Measurements from ENCODE around the gene ACSF2.
"Not testable (repeated sequence)": the region's sequence is repeated elsewhere in the genome, so short reads cannot be mapped to it uniquely, and the experiment has no call there.

The ACSF2 gene, protein sequence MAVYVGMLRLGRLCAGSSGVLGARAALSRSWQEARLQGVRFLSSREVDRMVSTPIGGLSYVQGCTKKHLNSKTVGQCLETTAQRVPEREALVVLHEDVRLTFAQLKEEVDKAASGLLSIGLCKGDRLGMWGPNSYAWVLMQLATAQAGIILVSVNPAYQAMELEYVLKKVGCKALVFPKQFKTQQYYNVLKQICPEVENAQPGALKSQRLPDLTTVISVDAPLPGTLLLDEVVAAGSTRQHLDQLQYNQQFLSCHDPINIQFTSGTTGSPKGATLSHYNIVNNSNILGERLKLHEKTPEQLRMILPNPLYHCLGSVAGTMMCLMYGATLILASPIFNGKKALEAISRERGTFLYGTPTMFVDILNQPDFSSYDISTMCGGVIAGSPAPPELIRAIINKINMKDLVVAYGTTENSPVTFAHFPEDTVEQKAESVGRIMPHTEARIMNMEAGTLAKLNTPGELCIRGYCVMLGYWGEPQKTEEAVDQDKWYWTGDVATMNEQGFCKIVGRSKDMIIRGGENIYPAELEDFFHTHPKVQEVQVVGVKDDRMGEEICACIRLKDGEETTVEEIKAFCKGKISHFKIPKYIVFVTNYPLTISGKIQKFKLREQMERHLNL

DNA sequence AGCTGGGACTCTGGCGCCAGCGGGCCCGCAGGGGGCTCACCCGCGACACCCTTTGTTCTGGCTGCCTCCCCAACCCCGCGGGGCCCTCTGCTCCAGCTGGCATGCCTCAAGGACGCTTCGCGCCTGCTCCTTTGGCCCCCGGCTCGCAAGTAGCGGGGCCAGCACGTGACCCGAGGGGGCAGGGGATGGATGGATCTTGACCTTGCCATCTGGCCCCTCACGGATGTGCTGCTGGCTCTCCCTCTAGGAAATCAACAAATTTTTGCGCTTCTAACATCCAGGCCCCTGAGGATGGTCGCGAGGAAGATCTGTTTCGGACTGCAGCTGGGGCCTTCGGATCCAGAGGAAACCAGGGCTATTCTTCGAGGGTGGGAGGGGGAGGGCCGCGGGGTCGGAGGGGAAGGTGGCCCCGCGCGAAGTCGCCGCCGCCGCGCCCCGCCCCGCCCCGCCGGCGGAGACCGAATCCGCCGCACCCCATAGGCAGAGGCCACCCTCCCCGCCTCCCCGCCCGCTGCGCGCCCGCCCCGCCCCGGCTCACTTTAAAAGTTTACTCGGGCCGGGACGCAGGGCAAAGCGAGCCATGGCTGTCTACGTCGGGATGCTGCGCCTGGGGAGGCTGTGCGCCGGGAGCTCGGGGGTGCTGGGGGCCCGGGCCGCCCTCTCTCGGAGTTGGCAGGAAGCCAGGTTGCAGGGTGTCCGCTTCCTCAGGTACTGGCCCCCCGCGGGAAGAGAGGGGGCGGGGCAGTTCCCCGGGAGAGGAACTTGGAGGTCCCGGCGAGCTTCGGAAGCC, at the start of gene ACSF2:
ACSF2 (plus strand) TSS at position 537 of the 790 bp plus-strand sequence; CDS start at position 581, 44 bp downstream.
- peak; percentile 25 to 66 (median 52) for DNase-seq

DNA sequence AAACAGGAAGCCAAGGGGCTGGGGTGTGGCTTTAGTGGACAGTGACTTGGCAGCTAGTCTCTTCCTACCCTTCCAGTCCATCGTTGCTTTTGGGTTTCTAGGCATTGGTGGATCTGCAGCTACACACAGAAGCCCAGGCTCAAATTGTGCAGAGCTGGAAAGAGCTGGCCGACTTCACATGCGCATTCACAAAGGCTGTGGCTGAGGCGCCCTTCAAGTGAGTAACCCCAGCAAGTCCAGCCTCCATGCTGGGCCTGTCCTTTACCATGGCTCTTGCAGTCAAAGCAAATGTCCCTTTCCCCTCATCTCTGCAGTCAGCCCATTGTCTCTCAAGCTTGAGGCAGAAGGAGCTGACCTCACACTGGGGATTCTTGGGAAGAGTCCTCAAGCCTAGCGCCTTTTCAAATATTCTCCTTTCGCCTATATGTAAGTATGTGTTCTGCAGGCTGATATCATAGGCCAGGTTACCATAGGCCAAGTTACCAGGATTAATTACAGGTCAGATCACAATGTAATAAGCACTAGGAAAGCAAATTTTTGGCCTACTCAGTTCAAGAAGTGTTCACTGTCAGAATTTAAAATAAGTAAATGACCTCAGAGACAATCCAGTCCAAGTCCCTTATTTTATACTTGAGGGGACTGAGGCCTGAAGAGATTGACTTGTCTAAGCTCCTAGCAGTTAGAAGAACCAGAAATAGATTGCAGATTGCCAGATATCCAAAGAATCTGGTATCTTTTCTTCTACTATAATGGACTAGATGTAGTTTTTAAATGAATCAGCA, 46.5 kb upstream of the ACSF2 start:
- no peak for DNase-seq

DNA sequence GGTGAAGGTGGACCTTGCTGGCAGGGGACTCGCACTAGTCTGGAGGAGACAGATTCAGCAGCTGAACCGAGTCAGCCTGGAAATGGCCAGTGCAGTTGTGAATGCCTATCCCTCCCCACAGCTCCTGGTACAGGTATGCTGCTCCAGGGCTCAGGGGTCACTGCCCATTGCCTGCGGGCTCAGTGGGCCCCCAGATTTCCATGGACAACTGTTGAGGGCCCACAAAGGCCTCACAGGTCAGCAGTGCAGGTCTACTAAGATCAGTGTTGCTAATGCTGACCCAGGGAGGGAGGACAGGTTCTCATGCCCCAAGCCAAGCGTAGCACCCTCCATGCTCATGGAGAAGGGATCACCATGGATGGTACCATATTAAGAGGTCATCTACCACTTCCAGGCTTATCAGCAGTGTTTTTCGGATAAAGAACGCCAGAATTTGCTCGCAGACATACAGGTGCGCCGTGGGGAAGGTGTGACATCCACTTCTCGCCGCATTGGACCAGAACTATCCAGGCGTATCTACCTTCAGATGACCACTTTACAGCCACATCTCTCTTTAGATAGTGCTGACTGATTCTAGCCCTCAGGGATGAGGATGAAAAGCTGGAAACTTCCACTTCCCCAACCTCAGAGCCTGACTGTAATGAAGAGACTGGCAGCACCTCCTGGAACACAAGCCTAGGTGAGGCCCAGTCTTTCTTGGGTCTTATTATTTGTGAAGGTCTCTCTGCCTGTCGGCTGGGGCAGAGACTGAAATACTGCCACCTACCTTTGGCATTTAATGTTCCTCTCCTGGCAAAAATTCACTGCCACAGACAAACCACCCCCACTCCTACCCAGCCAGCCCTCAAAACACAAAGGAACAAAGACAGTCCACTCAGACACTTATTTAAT, 45.4 kb upstream of the ACSF2 start:
- no peak for DNase-seq

DNA sequence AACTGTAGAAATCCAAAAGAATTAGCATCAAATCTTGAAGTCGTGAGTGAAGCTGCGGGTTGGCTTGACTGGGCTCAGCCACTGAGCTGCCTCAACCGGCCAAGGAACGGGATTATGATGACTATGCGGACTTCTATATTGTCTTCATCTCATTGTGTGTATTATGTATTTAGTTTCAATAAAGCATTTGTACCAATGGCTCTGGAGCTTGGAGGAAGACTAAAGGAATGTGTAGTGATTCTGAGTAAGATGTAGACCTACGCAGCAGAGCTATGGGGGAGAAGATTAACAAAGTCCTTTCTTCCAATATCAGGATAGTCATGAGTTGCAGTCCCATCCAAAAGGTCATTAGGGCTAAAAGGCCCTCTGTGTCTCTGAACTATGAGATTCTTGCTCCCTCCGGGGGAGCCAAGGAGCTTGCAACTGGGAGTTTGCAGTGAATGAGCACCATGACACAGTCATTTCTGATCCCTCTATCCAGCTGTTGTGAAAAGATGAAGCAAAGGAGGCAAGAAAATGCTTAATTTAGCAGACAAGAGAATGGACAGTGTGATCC, 44.7 kb upstream of the ACSF2 start:
- no peak for DNase-seq

DNA sequence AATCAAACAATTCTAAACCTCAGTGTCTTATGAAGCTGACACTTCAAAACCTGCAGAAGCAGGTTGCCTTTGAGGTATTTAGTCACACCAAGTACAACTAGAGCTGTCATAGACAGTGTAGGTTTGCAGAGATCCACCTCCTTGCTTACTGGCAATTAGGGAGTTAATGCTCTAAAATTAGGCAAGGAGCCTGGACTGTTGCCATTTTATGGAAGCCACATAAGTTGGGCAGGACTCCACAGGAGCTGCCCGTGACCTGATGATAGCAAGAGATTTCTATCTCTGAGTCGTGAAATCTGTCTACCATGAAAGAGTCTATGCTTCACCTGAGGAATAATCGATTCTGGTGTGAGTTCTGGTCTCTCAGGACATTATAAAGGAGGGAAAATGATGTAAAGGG, 44.1 kb upstream of the ACSF2 start:
- no peak for DNase-seq

DNA sequence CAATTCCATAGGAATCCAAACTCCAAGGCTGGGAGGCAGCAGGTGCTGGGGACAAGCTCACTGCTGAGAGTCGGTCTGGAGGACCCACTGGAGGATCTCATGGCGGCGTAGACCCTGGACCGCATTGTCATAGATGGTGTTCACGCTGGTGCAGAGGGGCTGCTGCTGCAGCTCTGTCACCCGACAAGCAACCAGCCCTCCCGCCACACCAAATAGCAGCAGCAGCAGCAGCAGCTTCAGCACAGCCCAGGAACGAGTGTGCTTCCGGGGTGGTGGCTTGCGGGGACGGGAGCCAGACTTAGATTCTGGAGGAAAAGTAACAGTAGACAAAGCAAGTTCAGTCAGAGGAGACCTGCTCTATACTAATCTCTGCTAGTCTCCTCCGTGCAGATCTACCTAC, 43.1 kb upstream of the ACSF2 start:
- DNase-seq = no peak

DNA sequence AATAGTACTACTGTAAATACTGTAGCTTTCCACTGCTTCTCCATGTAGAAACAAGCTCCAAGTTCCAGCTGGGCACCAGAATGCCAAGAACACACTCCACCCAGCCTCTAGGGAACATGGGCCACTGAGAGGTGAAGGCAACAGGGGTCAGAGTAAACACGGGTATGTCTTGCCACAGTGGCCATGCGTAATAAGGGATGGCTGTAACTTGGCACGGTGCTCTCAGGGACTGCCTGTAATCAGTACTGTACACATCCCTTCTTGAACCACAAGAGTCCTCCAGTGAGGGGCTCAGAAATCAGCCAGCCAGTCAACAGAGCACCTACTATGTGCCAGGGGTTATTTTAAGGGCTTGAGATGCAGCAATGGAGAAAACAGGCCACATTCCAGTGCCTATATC, 39.5 kb upstream of the ACSF2 start:
- no peak for DNase-seq

DNA sequence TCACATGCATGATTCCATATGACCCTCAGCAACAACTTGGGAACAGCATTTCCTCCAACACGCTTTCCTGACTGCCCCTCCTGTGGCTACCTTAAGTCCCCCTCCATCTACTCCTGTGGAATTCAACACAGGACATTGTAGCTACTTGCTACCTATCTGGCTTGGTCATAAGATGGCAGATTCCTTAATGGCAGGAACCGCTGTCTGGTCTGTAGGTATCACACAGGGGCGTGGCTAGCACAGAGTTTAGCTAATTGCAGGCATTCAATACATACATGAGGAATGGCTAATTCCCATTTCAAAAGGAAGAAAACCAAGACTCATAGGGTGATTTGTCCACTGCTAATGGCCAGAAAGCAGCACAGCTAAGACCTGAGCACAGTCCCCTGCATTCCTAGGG, 37.3 kb upstream of the ACSF2 start:
- no peak for DNase-seq

DNA sequence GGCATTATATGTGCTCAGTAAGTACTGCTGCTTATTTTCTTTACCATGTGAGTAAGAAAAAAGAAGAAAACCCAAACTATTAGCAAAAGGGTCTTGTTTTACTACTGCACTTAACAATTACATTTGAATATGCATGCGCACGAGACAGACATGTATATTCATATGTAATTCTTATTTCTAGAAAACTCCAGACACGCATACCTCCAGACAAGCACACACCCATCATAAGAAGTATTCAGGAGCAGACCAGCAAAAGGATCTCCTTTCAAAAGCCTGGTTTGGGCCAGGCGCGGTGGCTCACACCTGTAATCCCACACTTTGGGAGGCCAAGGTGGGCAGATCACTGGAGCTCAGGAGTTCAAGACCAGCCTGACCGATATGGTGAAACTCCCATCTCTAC, 36.5 kb upstream of the ACSF2 start:
- no peak for DNase-seq

DNA sequence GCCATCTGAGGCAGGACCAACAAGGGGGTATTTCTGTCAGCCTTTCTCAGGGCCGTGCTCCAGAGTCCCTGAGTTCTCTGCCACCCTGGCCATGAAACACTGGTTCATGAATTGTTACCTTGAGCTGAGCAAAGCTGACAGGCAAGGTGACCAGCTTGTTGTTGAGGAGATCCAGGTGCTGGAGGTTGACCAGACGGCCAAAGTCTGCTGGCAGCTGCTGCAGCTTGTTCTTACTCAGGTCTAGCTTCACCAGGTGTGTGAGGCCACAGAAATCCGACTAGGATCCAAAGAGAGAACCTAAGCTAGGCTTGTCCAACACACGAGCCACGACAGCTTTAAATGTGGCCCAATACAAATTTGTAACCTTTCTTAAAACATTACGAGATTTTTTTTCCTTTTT, 33.4 kb upstream of the ACSF2 start:
- no peak for DNase-seq

DNA sequence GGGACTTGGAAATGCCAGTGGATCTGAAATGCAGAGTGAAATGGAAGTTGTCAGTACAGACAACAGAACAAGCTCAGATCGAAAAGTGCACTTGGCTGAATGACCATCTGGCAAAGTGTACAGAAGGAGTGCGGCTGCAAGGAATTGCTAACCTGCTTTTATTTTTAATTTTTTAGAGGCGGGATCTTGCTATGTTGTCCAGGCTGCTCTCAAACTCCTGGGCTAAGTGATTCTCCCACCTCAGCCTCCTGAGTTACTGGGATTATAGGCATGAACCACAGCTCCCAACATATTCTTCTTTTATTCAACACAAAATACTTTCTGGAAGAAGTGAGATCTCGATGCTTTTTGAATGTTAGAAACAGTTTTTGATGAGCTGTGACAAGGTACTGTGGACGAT, 32.3 kb upstream of the ACSF2 start:
- no peak for DNase-seq

DNA sequence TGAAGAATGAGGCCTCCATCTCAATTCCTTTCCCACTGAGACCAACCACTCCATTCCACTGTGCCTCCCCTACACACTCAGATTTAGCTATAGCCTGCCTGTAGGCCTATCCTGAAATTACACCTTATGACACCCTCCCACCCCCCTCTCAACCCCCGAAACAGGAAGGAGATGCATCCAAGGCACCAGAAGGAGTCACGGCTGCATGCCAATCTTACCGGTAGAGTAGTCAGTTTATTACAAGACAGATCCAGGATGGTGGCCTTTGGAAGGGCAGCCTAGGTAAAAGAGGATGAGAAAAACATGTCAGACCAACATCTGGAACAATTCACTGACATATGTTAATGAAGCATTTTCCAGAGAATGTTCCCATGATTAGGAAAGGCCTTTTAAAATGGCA, 31.3 kb upstream of the ACSF2 start:
- no peak for DNase-seq

DNA sequence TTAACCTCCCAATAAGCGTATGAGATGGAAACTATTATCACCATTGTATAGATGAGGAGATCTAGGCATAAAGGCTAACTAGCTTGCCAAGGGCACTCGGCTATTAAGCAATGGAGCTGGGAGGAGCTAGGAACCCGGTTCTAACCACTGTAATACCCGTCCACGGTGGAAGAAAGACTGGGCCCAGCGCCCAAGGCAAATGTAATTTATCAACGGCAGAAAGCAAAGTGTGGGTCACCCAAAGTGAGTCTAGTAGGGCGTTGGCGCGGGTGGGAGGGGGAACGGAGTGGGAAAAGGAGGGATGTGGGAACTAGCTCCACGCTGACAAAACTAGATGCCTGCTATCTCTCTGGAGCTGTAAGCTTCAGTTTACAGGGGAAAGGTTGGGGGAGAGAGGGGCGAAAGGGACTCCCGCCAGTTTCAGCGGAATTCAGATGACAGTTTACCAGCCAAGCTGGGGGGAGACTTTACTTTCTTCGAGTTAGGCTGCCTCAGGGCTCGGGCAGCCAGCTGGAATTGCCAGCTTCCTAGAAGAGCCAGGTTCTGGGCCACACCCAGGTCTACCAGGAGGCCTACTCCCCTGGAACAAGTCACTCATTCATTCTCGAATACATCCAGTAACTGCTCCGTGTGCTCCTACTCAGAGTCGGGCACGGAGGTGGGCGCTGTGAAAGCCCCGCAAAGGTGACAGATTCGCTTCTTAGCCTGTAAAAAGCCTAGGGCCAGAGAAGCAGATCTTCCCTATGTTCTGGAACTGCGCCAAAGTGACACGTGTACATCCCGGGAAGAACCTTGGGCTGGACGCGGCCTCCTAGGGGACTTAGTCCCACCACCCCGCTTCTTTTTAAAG, 29.5 kb upstream of the ACSF2 start:
- peak in 2 of 6 experiments; percentile 31 to 33 for DNase-seq

DNA sequence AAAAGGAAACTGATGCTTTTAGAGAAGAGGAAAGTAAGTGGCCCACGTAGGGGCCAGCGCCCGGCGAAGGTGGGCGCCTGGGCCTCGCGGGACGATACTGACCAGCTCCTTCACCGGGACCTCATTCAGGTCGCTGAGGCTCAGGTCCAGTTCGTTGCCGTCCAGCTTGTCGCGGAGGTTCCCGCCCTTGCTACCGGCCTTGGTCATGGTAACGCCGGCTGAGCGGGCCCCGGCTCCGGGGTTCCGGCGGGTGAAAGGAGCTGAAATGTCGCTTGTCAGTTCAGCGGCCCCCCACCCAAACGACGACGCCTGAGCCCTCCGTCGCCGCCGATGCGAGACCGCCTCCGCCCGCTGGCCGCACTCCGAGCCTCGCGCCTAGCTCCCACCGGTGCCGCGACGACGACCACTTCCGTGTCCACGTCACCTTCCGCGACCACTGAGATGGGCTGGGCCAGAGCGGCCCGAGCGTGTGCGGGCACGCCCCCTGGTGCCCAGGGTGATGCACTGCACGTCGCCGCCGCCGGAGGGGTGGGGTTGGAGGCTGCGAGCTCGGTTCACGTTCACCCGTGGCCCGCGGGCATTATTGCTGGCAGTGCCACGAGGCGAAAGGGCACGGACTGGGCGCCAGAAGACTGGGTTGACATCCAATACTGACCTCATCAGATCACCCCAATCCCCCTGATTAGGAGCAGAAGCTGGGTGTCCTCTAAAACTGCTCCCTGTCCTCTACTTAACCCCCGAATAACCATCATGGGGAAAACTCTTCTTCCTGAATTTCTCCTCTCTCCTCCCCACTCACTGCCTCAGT, 28.7 kb upstream of the ACSF2 start, which contains the start of gene LRRC59:
LRRC59 (minus strand) TSS at position 413 of the 808 bp plus-strand sequence; CDS start at position 207, 206 bp downstream.
- peak; percentile 80 to 95 (median 89) for DNase-seq

DNA sequence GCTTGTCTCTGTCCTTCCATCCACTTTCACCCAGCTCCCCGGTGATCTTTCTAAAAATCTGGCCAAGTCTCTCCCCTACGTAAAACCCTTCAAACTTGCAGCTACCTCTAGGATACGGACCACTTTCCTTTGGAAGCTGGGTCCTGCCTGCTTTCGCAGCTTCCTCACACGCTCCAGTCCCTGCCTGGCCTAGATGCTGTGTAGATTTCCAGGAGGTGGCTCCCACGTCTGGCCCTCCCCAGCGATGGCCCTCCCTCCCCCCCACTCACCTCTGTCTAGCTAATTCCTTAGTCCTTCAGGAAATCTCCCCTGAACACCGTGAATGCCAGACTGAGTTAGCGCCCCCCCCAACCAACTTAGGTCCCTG, 28.1 kb upstream of the ACSF2 start:
- DNase-seq = peak in 1 of 6 experiments; percentile 10

DNA sequence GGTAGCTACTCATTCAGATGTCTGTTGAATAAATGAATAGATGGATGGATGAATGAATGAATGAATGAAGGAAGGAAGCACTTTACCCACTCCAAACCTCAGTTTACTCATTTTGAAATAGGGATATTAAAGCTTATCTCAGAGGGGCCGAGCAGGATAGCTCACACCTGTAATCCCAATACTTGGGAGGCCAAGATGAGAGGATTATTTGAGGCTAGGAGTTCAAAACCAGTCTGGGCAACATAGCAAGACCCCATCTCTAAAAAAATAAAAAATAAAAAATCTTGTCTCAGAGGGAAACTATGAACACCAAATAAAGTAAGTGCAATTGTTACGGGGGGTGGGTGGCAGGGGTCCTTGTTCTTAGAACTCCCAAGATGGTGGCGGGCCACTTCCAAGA, 27.3 kb upstream of the ACSF2 start:
- not testable (repeated sequence) for DNase-seq

DNA sequence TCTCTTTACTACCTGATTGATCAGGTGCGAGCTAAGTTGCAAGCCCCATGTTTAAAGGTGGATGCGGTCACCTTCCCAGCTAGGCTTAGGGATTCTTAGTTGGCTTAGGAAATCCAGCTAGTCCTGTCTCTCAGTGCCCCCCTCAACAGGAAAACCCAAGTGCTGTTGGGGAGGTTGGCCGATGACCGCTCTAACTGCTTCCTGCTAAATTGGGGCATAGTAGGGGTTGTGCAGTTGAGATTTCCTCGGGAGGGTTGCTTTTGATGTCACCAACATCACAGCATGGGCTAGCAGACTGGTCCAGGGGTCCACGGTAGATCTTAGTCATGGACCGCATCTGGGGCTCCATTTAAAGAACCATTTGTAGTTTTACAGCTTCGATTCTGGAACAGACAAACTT, 26.4 kb upstream of the ACSF2 start:
- not testable (repeated sequence) for DNase-seq

DNA sequence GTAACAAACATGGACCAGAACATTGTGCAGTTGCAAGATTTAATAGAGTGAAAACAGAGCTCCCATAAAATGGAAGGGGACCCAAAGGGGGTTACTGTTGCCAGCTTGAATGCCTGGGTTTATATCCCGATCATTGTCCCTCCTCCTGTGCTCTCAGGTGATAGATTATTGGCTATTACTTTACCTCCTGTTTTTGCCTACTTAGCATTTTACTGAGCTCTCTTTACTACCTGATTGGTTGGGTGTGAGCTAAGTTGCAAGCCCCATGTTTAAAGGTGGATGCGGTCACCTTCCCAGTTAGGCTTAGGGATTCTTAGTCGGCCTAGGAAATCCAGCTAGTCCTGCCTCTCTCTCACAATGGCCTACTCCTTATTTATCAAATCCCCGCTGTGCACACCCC, 20.7 kb upstream of the ACSF2 start:
- not testable (repeated sequence) for DNase-seq

DNA sequence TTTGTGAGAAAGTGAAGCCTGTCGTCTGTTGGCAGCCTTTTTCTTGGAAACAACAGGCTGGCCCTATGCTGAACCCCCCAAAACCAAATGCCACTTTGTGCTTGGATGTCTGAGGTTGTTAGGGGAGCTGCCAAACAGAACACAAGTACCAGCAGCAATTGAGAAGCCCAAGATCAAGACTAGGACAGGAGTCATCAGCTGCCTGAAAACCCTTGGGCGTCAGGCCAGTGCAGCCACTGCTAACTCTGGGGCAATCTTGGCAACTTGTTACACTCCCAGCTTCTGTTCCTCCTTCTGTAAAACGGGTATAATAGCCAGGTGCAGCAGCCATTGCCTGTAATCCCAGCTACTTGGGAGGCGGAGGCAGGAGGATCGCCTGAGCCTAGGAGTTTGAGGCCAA, 19.4 kb upstream of the ACSF2 start:
- no peak for DNase-seq

DNA sequence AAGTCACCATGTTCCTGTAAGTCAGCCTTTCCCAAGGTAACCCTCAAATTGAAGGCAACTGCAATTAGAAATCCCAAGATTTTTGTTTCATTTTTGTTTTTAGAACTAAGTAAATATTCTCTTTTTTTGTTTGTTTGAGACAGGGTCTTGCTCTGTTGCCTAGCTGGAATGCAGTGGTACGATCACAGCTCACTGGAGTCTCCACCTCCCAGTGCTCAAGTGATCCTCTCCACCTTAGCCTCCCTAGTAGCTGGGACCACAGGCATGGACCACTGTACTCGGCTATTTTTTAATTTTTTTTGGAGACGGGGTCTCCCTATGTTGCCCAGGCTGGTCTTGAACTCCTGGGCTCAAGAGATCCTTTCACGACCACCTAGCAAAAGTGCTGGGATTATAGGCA, 18.1 kb upstream of the ACSF2 start:
- DNase-seq = no peak

Data from stimulated activated naive CD4-positive, alpha-beta T cell (primary cell).